Activated gamma-delta T cell (primary cell): ENCODE data around the gene ANKH.

Experiments
- DNase-seq: peaks from one replicate; lab custom pipeline; 2025; lab: John Stamatoyannopoulos, UW

The ANKH gene

DNA sequence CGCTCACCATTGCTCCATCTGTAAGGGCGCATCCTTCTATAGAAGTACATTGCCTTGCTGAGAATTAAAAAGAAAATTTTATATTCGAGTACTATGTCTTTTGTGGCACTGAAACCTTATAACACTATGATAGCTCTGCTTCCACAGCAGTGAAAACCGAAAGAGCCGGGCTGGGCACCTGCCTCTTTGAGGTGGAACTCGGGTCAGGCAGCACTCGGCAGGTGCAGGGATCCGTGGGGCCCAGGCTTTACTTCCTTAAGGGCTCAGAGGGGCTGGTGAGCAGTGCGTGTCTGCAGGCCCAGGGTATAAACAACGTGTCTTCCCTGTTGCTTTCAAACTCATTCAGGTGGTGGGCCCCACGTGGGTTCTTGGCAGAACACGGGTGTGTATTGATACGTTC is 137.2 kb downstream of the ANKH start:
- no peak for DNase-seq

DNA sequence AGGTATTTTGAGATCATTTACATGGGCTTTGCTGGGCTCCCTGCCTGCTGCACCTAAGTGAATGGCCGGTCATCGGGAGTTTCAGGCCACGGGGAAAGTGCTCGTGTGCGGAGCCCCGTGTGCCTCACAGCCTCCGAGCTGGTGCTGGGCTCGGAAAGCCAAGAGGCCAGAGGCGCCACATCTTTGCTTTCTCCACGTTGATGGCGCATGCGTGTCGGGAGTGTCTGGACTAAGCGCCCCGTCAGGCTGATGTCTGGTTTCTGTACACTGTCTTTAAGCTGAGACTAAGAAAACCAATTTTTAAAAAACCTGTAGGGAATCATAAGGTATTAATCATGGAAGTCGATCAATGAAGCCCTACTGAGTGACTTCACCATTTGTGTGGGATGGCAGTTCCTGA is 137.9 kb downstream of the ANKH start:
- DNase-seq, result no peak

DNA sequence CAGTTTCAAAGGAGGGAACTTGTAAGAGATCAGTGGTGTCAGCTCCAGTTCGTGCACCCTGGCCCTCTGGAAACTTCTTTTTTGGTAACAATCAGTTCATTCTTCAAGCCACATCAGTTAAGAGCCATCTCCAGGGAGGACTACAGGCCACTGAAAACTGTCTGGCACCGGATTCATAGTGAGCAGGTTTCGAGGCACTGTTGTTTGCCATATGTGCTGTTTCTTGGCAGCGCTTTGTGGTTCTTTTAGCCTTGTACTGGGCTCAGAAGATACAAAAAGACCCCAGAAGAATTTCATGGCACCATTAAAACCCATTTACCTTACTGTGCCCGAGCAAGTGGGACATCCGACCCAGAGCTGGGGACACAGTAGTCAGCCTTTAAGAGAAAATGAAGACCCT is 138.6 kb downstream of the ANKH start:
- DNase-seq, result no peak

DNA sequence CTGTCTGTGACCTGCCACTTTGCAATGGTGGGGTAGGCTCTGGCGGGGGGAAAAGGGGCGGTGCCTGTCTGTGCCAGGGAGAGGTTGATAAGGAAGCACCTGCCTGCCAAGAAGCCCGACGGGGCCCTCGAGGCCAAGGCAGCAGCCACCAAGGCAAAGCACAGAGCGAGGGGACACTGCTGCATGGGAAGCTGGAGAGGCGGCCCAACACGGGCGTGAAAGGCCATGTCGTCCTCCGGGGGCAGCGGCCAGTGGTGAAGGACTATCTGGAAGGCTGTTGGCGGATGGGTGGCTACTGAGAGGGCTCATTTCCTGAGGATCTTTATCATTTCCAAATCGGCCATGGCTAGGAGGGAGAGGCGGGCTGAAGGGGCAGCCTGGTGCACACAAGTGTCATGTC is 140.7 kb downstream of the ANKH start:
- DNase-seq, result no peak

DNA sequence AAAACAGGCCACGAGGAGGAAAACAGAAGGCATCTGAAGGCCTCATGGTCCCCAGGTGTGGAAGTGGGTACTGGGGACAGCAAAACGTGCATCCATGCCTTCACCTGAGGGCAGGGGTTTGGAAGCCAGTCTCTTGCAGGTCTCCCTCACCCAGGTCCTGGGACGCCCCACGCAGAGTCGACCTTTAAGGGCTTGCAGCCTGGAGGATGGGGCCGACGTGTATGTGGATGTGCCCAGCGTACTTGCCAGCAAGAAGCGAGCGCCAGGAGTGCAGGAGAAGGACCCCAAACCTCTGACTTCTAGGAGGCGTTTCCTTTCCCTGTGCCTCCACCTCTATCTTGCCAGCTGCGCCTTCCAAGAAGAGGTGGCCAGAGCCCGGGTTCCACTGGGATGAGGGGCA is 141.1 kb downstream of the ANKH start:
- DNase-seq, result no peak

DNA sequence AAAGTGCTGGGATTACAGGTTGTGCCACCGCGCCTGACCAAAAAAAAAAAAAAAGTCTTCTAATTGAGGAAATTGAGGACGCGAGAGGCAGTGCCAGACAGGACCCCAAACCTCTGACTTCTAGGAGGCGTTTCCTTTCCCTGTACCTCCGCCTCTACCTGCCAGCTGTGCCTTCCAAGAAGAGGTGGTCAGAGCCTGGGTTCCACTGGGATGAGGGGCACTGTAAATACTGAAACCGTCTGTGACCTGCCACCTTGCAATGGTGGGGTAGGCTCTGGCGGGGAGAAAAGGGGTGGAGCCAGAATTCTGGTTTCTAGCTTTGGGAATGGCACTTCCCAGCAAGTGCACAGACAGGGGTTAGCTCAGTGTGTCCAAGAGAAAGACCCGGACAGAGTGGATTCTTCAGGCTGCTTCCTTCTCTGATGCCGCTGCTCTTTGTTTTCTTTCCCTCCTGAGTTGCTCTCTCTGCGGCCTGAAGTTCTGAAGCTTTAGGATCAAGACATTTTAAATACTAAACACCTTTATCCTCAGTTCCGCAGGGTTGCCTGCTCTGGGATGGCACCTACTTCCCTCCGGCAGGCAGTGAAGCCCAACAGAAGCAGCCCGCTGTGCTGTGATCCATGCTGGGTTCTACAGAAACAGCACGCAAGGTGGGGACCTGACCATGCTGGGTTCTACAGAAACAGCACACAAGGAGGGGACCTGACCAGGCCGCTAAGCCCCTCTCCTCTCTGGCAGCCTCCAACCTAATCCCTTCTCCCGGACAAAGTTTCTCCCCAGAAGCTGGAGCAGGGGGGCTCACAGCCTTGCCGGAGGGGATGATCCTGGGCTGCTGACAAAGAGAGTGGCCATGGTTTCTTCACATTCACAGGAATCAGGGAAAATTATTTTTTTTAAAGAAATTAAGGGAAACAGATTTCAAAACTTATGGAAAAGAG is 141.9 kb downstream of the ANKH start:
- no peak for DNase-seq

DNA sequence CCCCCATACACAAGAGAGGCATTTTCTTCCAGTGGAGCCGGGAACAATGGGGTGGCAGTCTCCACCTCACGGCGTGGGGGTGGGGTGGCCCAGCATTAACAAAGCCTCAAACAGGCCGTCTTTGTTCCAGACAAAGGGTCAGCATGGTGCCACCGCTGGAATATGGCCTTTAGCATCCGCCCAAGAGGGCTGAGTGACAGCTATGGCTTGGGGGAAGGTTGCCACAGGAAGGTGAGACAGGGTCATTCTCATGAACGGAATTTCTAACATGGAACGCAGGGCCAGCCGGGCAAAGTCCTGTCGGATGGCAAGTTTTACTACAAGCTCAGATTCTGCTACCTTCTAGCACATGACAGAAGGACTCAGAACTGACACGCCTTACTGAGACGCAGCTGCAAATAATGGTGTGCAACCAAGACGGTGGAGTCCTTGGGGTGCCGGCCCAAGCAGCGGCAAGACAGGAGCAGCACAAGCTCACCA is 143.1 kb downstream of the ANKH start:
- DNase-seq, result no peak

DNA sequence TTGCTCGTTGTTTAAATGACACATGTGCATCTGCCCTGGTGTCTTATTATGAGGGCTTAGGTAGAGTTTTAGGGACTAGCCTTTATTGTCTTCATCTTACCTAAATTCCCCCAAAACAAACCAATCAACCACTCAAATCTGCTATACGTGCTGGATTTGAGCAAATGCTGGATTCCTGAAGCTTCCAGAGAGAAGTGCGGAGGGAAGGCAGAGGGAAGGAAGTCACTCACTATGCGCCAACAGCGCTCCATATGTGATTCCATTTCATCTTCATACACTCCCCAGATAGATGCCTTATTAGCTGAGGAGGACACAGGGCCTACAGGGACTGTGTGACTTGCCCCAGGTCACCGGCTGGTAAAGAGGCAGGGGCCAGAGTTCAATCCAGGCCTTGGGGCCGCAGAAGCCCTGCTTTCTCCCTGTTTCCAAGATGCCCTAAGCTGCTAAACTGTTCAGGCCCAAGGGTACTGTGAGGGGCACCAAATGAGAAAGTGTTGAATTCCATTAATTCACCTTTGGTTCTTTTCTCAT is 143.6 kb downstream of the ANKH start:
- no peak for DNase-seq

DNA sequence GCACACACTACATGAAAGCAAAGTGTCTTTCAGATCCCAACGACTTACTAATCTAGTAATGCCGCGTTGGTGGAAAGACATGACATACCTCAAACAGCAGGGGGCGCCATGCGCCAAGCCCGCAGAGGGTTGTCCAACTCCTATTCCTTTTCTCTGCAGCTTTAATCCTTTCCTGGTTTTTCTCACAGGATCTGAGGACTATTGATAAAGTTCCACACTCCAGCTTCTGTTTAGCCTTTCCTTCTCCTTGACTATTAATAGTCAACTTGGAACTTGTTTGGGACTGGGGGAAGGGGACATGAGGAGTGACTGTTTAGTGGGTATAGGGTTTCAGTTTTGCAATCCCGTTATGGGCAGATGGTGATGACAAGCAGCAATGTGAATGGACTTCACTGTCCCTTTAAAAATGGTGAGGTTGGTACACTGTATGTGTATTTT is 144.1 kb downstream of the ANKH start:
- DNase-seq, result no peak

DNA sequence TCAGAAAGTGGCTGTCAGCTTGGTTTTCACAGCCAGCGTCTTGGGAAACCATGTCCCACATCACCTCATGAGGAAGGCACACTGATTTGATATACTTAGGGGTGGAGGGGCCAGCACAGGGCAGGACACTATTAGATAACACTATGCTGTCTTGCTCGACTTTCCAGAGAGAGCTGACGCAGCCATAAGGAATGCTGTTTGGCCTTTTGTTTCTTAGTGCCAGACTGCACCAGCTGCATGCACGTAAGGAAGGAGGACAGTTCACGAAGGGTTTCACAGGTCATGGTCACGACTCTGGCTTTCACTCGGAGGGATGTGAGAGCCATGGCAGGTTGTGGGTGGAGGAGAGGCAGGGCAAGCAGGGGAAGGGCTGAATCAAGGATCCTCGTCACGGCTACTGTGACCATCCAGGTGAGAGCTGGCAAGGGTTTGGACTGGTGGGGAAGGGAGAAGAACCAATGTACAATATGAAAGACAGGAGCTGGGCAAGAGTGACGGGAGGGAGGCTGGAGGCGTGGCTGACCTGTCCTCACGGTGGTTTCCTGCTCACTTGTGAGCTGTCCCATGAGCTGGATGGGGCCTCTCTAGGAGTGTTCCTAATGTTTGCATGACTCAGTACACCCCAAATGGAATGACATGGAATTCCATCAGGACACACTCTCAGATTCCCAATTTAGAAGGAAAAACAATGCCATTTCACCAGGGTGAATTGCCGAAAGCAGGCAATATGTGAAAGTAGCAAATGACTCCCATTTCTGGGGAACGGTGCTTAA is 145.3 kb downstream of the ANKH start:
- DNase-seq, result no peak

DNA sequence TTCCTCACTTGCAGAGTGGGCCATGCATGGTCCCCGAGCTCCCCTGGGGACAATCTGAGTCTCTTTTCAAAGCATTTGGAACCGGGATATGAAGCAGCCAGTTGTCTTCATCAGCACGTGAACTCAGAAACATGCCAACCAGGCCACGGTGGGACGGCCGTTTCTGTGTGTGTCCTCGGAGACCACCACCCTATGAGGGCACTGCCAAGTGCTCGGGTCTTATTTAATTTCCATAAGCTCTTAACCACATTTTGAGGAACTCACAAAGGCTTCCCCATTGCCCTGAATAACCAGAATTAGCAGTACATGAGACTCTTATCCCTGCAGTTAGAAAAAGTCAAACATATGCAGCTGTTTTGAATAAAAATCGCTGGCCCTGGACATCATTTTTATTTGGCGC is 146.9 kb downstream of the ANKH start:
- DNase-seq, result no peak

DNA sequence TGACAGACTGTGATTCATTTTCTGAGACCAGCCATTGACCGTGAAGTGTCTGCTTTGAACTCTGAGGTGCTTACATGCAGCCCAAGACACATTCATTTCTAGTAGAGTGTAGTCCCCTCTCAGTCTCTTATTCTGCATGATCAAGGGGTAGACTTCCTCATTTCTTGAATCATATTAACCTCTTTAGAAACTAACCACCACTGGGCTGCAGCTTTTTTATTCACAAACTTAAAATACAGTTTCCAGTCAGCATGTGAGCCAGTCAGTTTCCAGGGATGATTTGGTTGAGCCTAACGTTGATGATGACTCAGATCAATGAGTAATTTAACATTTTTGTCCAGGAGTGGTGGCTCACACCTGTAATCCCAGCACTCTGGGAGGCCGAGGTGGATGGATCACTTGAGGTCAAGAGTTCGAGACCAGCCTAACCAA is 147.9 kb downstream of the ANKH start:
- DNase-seq, result no peak

DNA sequence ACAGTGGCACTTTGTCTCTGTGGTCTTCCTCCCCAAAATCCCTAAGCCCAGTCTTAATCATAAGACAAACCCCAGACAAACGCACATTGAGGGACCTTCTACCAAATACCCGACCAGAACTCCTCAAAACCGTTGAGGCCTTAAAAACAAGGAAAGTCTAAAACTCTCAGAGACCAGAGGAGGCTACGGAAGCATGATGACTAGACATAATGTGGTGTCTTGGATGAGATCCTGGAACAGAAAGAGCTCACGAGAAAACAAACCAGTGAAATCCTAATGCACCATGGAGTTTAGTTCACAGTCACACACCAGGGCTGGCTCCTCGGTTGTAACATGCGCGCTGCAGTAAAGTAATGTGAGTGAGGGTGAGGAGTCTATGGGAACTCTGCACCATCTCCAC is 148.7 kb downstream of the ANKH start:
- DNase-seq, result no peak

DNA sequence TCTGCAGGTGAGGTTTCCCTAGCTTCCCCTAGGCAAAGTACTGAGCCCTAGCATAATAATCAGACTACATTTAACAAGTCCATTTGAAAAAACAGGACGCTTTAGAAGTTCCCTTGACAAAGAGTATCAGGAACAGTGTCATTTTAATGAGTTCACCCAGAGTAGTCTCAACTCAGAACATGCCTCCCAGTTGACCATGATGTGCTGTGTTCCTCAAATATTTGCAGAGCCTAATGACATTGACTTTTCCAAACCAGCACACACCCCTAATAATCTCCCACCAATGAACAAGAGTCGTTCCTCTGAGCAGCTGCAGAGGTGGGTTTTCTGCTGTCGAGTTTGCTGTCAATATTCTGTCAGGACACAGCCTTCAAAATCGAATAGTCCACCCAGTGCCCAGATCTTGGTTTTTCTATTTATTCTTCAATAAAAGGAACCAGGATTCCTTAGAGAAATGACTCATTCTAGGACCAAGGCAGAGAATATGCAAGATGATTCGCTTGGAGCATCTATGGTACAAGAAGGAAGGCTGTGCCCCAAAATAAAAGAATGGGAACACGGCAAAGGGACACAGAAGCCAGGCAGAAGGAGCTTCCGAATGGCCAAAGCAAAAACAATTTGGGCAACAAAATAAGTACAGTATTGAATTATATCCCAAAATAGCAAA is 149.5 kb downstream of the ANKH start:
- DNase-seq, result no peak

DNA sequence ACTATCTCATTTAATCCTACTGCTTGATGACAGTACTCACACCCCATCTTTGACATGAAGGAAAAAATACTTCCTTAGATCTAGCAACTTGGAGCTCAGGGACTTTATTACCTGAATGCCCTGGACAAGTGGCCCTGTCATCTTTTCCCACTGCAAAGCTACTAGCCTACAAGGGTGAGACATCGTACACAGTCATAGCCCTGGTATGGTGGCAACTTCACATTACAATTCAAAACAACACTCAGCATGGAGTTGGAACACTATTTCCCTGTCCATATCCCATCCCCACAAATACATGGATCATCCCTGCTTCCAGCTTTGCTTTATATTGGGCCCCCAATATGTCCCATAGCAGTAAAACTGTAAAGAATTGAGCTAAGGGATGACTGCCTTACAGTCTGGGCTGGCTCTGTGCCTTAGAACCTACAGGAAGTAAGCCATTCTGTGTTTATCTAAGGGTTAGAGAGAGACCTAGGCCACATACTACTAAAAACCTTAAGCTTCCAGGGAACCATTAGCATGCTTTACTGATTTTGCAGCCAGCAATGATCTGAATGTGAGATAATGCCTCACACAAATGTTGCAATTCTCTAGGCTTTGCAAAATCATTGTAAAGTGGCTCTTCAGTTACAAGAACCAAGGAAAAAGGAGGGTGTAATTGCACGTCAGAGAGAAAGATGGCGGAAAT is 151.2 kb downstream of the ANKH start:
- no peak for DNase-seq

DNA sequence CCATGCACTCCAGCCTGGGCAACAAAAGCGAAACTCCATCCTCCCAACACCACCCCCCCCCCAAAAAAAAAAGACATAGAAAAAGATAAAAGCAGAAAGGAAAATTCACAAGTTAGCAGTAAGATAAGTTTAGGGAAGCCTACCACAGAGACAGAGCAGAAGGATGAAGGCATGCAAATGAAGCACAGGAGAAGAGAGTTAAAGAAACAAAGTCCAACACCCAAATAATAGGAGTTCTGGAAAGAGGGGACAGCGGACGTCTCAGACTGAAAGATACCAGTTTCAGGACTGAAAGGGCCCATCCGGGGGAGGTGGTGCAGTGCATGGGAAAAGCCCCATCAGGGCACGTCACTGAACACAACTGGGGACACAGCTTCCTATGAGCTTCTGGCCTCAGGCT is 152.8 kb downstream of the ANKH start:
- DNase-seq, result no peak

DNA sequence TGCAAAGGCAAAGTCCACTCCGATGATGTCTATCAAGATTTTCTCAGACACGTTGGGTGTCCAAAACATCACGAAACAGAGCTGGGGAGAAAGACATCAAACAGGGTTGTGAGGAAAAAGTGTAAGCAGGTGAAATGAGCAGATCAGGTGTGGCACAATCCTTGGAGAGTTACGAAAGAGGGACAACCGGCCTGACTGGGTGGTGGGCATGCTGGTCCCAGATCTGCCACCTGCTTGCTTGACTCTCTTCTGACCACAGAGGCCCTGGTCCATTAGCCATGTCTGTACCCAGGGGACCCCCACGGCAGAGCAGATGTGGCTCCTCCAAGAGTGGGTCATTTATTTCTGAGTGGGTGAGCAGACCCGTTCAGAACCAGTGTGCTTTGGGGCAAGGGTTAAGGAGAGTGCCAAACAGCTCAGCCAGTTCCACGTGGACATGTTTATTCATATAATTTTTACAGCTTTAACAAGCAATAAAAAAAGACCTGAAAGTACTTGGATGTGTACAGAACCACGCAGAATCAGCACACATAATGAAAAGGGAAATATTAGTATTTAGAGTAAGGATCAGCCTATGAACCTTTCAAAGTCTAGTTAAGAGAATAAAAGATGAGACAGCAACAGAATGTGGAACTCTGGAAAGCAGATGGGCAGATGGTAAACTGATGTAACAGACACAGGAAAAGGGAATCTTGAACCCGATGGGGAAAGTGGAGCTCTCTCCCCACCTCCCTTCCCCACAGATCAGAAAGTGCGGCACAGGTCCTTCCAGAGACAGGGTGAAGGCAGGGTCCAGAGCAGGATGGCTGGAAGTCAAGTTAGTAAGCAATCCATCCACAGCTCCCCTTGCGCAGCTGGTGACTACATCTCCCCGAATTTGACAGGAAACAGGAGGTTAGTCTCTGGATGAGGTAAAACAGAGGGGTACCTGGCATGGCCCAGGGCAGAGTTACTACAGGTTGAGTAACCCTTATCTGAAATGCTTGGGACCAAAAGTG is 154.5 kb downstream of the ANKH start:
- no peak for DNase-seq

DNA sequence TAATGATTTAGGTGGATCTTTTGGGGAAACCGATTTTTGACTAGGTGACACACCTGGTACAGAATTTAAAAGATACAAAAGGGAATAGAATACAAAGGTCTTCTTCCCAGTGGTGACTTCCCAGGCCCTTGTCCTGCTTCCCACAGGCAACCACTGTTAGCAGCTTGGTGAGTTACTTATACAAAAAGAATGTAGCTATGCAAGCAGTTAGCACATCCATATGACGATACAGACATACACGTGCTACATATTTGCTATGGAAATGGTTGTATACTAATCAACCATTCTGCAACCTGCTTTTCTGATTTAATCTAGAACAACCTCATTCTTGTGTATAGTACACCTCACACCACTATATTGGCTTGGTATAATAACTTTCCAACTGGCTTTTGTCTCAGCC is 156.1 kb downstream of the ANKH start:
- DNase-seq, result no peak

DNA sequence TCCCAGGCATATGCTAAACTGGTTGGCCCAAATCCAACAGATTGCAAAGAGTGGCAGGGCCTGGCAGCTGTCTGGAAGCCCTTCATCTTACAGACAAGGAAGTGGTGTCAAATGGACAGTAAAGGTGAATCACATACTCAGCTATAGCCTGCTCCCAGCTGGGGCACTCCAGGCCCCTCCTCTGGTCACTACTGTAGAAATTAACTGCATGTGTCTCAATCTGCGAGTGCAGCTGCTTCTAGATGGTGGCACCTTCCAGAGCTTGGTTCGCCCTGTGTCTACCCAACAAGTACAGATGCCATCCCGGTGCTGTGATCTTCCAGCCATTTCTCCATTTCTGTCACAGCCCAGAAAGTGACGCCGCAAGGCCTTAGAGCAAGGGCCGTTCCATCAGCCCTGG is 156.9 kb downstream of the ANKH start:
- DNase-seq, result no peak
